ENCODE measurements around the gene PPFIA1.

Gene PPFIA1

DNA sequence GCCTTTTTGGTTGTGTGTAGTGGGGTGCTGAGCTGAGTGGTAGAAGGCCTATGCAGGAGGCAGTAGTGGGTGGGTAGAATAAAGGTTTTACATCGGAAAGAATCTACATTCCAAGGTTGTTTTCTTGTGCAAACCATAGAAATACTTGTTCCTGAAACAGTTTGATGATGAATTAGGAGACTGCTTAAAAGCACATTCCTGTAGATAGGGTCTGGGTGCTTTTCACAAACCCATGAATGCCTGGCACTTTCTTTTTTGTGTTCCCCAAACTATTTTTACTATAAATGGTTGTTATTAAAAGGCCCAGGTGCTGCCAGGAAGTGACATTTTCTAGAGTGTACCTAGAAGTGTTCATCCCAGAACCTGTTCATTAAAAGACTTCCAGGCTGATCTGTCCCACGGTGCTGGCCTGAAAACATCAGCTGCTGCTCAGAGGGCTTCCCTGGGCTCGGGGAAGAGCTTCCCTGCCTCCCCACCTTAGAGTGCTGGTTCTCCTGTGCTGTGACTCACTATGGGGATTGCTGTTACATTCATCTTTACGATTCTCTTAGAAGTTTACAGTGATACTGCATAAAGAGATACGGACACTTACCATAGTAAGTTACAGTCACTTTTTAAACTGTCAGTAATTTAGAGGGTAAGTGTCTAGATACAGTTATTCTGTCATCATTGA is 27.9 kb downstream of the PPFIA1 start:
- DNase-seq = no peak

DNA sequence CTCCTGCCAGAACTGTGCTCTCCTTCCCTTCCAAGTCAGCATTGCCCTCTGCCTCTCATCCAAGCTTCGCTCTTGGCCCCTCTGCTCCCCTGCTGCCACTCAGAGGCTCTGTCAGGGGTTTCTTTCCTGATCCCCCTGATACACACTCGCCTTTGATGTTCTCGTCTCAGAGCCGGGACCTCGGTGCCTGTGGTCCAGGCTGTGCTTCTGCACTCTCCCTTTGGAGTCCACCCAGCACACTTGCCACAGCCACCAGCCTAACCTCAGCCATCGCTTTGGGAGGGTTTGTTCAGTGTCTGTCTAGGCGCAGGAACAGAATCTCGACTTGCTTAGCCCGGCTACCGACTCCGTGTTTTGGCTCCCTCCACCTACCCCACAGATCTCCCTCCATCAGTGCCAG is 29.1 kb downstream of the PPFIA1 start:
- no peak for DNase-seq

DNA sequence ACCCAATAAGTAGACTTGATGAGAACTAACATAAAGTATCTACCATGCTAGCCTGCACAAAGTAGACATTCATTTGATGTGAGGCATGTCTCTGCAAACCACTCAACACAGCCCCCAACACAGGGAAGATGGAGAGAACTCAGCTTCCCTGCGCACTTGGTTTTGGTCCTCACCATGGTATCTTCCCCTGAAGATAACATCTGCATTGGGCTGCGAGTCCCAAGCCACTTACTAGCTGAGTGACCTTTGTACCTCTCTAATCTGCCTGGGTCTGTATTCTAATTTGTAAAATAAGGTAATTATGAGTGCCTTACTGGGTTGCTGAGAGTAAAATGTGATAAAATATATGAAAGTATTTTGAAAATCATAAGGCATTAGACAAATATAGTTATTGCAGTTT is 30.7 kb downstream of the PPFIA1 start:
- no peak for DNase-seq

DNA sequence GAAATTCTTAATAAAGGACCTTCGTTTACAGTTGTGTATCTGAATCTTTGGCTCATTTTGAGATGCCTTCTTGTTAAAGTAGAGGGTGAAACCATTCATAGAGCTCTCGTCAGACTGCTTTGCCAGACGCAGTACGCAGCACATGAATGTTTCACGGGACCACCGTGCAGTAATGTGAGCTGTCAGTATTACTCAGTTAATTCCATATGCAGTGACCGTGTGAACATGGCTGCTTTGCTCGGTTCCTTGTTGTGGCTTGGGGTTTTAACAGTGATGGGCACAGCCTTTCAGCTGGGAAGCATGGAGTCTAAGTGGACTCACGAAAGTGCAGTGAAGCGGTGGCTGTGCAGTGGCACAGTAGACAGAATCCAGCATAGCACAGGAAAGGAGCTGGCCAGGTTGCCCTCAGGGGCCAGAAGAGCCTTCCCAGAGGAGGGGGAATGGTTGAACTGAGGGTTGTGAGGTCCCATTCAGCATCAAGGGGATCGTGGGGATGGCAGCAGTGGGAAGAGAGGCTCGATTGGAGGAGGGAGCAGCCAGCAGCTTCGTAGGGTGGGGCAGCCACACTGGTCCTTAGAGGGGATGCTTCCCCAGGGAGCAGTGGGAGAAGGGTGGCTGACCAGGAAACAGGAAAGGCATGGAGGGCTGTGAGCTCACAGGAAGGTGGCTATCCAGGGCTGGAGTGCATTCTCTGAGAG is 31.4 kb downstream of the PPFIA1 start:
- DNase-seq = no peak

DNA sequence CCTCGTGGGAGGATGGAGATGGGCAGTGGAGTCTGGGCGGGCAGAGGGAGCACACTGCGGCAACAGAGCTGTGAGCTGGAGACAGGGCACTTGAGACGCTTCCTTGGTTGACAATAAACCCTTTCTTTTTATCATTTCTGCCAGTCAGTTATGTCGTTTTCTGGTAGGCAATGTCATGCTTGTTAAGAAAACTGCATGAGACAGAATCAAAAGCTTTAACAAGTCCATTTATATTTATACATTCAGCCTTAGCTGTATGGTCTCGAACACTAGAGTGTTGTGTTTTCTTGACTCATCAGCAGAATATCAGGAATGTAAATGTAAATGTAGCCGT is 31.9 kb downstream of the PPFIA1 start:
- no peak for DNase-seq

DNA sequence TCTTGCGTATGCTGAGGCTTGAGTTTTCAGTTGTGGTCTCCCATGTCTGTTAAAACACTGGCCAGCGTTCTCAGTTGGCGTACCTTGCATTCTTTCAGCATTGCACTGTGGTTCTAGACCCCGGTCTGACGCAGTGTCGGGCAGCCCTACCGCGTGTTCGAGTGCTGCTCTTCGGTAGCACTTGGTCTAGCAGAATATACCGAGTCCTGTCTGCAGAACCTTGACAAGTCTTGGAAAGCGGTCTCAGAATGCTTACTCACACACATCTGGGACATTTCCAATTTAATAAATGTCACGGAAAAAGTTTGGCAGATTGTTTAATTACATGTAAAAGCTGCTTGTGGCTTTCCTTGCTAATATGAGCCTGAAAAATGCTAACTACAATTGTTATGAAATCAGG is 32.6 kb downstream of the PPFIA1 start:
- DNase-seq = no peak

DNA sequence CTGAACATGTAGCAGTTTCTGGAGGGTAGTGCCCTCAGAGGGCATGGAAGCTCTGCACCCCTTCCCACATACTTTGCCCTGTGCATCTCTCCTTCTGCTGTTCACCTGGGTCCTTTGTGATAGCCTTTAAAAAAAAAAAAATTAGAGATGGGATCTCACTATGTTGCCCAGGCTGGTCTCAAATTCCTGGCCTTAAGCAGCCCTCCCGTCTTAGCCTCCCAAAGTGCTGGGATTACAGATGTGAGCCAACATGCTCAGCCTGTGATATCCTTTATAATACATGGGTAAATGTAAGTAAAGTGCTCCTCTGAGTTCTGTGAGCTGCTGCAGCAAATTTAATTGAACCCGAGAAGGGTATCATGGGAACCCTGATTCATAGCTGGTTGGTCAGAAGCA is 33.7 kb downstream of the PPFIA1 start:
- DNase-seq = no peak

DNA sequence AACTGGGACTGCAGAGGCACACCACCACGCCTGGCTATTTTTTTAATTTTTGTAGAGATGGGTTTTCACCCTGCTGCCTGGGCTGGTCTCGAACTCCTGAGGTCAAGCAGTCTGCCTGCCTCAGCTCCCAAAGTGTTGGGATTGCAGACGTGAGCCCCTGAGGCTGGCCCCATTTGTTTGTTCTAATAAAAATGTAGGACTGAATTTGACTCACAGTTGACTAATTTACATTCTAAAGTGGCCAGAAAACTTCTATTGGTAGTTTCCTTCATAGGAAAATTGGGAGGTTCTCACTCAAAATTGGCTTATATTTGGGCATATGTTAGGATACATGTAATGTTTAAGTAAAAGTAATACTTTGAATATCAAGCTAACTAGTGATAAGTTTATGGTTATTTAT is 35.0 kb downstream of the PPFIA1 start:
- no peak for DNase-seq

DNA sequence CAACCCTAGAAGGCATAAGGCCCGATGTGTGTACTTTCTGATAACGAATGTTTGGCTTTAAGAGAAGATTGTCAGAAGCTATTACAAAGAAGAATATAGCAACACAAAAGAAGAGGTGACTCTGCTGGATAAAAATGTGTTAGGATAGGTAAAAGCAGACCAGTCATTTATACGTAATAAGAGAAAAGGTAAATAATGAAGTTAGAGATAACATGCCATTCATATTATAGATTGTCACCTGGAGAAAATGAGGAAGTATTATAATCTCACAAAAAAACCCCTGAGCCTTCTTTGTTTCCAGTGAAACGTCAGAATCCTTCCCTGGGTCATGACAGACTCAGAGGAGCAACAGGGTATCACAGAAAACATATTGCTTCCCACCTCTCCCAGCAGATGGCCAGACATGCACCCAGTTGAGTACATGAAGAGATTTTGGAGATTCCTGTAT is 36.1 kb downstream of the PPFIA1 start:
- no peak for DNase-seq

DNA sequence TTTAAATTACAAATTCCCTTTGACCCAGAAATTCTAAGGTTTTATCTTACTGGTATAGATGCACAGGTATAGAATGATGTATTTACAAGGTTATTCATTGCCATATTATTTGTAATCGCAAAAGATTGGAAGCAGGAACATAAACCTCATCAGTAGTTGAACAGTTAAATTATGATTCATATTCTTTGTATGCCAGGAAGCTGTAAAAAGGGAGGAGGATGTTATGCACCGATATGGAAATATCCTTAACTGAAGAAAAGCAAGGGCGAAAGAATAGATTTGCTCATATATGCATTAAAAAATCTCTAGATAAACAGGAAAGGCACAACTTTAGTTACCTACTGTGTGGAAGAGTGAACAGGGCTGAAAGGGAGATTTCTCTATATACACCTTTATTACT is 36.7 kb downstream of the PPFIA1 start:
- DNase-seq = no peak

DNA sequence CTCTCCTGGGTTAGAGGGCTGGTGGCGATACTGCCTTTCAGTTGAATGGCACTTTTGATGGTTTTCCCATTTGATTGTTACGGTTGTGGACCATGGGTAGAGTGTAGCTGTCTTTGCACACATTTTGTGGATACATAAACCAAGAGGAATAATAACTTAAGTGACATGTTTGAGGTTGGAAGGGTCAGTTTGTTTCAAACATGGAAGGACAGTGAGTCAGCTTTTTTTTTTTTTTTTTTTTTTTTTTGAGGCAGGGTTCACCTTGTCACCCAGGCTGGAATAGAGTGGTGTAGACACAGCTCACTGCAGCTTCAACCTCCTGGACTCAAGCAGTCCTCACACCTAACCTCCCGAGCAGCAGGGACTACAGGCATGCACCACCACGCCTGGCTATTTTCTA is 41.1 kb downstream of the PPFIA1 start:
- DNase-seq = no peak

DNA sequence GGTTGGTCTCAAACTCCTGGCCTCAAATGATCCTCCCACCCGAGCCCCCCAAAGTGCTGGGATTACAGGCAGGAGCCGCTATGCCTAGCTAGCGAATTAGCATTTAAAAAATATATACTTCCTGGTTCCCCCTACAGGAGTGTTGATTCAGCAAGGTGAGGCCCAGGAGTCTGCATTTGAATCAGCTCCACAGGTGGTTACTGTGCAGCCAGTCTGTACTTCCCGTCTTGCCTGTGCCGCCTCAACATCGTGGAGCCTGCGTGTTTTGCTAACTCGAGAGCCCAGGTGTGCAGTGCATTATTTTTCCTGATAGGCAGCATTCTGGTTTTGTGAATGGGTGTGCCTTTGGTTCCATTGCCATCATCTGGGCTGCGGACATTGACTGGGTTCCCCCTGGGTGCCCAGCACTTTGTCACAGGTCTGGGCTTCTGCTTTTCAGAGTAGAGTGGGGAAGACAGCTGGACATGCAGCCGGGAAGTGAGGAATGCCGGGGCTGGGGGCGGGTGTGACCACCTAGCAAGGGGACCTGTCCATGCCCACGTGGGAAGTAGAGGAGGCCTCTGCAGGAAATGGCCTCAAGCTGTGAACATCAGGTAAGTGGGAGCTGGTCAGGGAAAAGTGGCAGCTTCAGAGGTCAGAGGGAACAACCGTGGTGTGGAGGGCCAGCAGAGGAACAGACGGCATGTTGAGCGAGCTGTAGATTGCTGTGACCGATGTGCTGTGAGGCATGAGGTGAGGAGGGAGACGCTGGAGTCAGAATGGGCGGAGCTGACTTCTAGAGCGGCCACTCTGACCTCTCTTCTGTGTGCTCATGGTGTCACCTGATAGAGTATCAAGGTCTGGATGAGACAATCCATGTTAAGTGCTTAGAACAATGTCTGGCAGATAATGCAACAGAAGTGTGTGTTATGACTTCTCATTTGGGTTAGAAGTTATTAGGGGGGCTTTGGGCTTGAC is 42.2 kb downstream of the PPFIA1 start:
- no peak for DNase-seq

DNA sequence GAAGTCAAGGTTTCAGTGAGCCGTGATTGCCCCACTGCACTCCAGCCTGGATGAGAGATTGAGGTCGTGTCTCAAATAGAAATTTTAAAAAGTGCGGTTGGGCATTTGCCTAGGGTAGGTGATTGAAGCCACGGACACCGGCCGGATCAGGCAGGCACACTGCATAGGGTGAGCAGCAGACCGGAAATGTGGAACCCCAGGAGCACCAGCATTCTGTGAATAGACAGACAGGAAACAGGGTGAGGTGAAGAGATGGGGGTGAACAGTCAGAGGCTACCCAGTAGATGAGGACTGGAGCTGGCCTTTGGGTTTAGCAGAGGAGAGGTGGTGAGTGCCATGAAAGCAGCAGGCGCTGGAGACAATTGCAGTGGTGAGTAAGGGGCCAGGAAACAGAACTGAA is 43.5 kb downstream of the PPFIA1 start:
- DNase-seq = no peak

DNA sequence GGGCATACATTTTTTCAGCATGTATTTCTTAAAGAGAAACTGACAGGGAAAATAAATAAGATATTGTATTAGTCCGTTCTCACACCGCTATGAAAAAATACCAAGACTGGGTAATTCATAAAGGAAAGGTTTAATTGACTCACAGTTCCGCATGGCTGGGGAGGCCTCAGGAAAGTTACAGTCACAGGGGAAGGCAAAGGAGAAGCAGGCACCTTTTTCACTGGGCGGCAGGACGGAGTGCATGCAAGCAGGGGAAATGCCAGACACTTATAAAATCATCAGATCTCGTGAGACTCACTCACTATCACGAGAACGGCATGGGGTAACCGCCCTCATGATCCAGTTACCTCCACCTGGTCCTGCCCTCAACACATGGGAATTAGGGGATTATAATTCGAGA is 44.2 kb downstream of the PPFIA1 start:
- no peak for DNase-seq

DNA sequence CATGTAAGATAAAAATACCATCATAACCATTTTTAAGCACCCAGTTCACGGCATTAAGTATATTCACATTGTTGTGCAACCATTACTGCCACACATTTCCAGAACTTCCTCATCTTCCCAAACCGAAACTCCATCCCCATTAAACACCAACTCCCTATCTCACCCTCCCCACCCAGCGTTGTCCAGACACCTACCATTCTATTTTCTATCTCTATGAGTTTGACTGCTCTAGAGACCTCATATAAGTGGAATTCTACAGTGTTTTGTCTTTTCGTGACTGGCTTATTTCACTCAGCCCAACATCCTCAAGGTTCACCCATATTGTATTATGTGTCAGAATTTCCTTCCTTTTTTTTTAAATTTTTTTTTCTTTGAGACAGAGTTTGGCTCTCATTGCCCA is 45.2 kb downstream of the PPFIA1 start:
- DNase-seq = no peak

DNA sequence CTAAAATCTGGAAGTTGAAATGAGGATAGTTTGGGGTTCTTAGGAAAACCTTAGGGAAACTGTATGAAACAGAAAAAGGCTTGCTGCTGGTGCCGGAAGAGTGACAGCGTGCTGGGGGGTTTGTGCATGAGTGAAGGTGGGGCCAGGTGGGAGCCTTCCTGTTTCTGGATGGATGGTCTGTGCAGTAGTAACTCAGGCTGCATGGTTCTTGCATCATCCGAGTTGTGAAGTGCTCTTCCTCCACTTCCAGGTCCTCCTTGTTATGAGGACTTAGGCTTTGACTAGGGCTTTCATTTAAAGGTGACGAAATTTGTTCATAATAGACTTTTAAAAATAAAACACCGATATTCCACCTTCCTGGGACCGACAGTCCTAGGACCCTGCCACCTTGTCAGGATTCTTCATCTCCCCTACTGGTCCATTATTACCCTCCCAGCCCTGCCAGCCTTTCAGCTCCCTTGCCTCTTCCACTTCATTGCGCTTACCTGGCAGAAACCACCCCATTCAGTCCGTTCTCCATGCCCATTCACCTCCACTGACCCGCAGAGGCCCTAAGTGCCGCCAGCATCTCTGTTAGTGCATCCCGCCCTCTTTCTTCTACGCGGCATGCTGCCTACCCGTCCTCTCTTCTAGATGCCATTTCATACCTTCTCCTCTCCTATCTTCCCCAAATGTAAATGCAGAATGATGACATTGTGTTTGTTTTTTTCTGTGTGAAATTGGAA is 47.3 kb downstream of the PPFIA1 start:
- no peak for DNase-seq

DNA sequence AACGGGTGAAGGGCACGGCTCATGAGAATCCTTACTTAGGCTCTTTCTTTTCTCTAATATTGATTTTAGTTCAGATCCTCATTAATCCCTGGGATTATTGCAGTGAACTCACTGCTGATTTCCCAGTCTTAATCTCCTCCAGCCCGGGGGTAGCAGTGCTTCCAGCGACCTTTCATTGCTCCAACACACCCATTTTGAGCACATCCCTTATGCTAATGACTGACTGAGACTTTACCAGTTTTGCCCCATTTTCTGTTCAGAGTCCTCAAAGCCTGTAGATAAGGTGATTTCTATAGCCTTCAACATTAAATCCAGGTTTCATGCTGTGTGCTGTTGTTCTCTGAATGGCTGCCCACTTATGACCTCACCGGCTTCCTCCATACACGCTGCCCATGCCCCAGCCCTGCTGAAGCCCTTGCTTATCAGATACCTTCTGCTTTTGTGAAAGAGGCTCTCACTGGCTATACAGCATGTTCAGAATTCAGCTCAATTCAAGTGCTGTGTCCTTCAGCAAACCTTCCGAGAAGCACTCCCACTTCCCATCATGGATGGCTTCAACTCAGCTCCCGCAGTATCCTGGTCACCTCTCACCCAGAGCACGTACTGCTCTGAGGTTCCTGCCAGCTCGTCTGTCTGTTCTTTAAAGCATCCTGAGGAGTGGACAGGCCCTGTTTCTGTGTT is 49.0 kb downstream of the PPFIA1 start:
- DNase-seq = no peak

DNA sequence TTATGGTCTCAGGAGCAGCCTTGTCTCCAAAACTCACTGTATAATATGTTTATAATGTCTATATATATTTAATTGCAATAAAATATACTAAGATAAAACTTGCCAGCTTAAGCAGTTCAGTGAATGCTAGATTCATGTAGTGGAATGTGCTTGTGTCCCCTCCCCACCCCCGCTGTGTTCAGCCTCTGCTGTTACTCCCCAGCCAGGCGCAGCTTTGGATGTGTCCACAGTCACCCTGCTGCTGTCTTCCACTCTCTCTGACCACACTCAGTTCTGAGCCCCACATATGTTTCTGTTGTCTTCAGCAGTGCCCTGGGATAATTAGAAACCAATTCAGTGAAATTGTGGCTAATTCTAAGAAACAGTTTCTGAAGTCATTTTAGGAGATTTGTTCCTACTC is 52.2 kb downstream of the PPFIA1 start:
- no peak for DNase-seq

DNA sequence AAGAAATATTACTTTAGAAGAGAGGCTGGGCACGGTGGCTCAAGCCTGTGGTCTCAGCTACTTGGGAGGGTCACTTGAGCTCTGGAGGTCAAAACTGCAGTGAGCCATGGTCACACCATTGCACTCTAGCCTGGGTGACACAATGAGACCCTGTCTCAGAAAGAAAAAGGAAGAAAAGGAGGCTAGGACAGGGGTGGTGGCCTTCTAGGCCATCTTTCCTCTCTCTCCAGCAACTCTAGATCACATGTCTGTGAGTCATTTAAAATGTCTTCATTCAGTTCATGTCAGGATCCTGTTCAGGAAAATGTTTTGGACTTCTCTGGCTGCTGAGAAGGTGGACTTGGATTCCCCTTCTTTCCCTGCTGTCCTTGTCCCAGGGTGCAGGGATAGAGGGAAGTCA is 53.3 kb downstream of the PPFIA1 start:
- no peak for DNase-seq

DNA sequence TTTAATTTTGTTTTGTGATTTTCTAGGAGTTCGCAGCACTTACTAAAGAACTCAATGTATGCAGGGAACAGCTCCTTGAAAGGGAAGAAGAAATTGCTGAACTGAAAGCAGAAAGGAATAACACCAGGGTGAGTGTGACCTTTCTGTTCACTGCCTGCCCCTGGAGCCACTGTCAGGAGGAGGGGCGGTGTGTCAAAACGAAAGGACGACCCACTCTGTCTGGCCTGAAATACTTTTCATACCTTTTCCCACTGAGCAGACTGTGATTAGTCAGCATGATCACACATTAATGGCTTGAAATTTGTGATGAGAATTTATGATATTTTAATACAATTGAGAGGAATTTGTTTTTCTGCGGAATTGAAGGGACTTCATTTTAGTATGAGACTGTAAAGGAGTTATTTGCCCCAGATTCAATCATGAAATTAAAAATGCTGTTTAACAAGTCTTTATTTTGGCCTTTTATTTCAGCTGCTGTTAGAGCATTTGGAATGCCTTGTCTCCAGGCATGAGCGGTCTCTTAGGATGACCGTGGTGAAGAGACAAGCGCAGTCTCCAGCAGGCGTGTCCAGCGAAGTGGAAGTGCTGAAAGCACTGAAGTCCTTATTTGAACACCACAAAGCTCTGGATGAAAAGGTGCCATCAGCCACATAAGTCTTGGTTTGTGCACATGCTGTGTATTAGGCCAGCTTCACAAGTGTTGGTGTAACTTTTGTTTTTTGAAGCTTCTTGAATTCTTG is 54.1 kb downstream of the PPFIA1 start:
- DNase-seq = no peak

DNA sequence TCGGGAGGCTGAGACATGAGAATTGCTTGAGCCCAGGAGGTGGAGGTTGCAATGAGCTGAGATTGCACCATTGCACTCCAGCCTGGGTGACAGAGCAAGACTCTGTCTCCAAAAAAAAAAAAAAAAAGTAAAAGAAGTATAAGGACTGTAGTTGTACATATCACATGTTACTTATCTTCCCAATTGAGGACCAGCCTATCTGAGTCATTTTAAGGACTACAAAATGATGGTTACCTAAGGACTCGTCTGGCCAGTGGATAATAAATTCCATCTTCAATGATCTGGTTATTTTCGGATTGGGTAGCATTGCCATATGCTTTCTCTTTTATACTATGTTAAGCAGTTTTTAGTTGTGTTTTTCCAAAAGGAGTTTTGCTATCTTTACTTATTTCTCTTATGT is 55.3 kb downstream of the PPFIA1 start:
- no peak for DNase-seq

DNA sequence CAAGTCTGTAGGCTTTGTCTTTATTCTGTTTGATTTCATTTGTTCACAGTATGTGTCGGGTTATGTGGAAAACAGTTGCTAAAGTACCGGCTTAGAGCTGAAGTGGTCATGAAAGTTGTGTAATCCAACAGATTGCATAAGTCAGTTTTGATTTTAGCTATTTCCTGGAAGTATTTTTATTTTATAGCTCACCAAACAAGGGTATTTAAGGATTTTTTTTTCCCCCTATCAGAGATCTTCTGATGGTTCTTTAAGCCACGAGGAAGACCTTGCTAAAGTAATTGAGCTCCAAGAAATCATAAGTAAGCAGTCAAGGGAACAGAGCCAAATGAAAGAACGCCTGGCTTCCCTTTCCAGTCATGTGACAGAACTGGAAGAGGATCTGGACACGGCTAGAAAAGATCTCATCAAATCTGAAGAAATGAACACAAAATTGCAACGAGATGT is 55.9 kb downstream of the PPFIA1 start:
- DNase-seq = no peak

Measured in NCI-H2029 (cell line).